Measurements from ENCODE around the gene KLHL22.

DNA sequence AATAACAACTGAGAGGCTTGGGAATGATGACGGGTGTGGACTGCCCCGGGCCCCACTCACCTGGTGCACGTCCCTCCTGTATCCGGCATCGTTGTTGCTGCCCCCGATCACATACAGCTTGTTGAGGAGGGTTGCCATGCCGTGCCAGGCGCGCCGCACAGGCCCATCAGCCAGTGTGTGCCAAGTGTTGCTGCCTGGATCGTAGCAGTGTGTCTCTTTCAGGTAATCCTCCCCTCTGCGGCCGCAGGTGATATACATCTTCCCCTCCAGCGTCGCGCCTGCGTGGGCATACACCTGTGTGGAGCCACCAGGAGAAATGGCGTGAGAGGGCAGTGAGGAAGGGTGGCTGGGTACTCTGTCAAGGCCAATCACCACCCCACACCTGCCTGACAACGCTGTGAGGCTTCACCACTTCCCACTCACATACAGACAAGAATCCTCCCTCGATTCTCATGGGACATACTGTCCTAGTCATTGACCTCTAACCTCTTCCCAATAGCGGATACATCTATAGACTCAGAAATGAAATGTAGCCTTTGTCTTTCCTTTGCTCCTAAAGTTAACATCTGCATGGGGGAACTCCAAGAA, 49.1 kb downstream of the KLHL22 start:
- TF ChIP-seq, protein P1, sequence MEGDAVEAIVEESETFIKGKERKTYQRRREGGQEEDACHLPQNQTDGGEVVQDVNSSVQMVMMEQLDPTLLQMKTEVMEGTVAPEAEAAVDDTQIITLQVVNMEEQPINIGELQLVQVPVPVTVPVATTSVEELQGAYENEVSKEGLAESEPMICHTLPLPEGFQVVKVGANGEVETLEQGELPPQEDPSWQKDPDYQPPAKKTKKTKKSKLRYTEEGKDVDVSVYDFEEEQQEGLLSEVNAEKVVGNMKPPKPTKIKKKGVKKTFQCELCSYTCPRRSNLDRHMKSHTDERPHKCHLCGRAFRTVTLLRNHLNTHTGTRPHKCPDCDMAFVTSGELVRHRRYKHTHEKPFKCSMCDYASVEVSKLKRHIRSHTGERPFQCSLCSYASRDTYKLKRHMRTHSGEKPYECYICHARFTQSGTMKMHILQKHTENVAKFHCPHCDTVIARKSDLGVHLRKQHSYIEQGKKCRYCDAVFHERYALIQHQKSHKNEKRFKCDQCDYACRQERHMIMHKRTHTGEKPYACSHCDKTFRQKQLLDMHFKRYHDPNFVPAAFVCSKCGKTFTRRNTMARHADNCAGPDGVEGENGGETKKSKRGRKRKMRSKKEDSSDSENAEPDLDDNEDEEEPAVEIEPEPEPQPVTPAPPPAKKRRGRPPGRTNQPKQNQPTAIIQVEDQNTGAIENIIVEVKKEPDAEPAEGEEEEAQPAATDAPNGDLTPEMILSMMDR (IDR thresholded peaks at IDR 0.05; ENCODE audit: low read depth, low read length, missing input control) = no peak
- no peak for TF ChIP-seq RAD21 (IDR thresholded peaks at IDR 0.05)
- no peak for TF ChIP-seq TAF1 (conservative IDR thresholded peaks at IDR 0.05)
- TF ChIP-seq JUND (IDR thresholded peaks at IDR 0.05) = no peak
- no peak for TF ChIP-seq RXRA (IDR thresholded peaks at IDR 0.05)
- TF ChIP-seq, protein P2, sequence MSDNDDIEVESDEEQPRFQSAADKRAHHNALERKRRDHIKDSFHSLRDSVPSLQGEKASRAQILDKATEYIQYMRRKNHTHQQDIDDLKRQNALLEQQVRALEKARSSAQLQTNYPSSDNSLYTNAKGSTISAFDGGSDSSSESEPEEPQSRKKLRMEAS (IDR thresholded peaks at IDR 0.05) = no peak
- no peak for TF ChIP-seq GABPA (IDR thresholded peaks at IDR 0.05 in 1 of 2, conservative IDR thresholded peaks at IDR 0.05 in 1 of 2)

Measured in liver (tissue), 3 donors.